HG02678 (cell line): ENCODE results near the gene GYG2.
"Not testable (repeated sequence)": the region's sequence is repeated elsewhere in the genome, so short reads cannot be mapped to it uniquely, and the experiment has no call there.

Experiments
- ATAC-seq: cut with Tn5 transposase; IDR thresholded peaks from one replicate; pipeline ENCODE4 v1.9.1; 2021; ENCODE audit warnings: mild to moderate bottlenecking, moderate library complexity; ENCODE audit not compliant: unreplicated experiment

The GYG2 gene

GRCh38 chrX:2828344-2828958 is at the start of gene GYG2:
GYG2 (plus strand) TSS chrX:2828930; CDS start chrX:2830189, 1,259 bp downstream.
- no peak for ATAC-seq

- peak; percentile 77 for ATAC-seq
Measured at GRCh38 chrX:2780472-2781225, 48.1 kb upstream of the GYG2 start.

DNA sequence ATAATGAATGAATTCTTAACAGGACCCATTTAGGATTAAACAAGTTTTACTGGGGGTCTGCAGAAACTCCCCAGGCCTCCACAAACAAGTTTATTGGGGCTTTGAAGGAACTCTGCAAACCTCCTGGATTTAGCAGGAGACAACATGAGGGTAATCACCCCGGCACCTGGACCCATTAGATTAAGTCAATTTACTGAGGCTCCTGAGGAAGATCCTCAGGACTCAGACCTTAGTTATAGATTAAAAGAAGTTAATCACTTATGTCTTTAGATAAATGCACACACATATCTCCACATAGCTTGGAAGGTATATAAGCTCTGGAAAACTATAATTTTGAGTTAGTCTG is 47.5 kb upstream of the GYG2 start:
- ATAC-seq, result no peak

DNA sequence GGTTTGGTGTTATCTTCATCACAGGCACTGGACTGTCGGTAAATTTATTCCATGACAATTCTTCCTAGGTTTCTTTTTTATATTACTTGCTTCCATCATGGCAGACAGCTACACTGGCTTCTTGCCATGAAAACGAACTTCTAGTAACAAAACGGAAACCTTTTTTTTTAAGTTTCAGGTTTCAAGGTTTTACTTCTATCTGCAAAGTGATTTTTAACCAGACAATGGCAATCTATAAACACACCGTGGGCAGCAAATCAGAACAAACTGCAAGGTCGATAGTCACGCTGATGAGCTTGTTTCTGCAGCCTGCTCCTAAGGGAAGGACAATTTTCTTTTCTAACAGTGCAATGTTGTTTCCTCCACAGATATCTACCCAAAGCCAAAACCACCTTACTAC is 47.0 kb upstream of the GYG2 start:
- no peak for ATAC-seq

GRCh38 chrX:2782171-2782570 is 46.6 kb upstream of the GYG2 start:
- ATAC-seq, result no peak

DNA sequence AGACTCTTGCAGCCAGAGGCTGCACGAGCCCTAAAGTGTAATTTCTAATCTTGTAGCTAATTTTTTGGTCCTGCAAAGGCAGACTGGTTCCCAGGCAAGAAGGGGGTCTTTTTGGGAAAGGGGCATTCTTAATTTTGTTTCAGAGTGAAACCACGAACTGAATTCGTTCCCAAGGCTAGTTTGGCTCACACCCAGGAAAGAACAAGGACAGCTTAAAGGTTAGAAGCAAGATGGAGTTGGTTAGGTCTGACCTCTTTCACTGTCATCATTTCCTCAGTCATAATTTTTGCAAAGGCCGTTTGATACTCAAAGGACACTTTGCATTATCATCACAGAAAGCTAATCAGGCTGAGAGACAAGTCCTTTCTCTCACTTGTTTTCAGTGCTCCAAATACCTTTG is 46.0 kb upstream of the GYG2 start:
- ATAC-seq, result no peak

DNA sequence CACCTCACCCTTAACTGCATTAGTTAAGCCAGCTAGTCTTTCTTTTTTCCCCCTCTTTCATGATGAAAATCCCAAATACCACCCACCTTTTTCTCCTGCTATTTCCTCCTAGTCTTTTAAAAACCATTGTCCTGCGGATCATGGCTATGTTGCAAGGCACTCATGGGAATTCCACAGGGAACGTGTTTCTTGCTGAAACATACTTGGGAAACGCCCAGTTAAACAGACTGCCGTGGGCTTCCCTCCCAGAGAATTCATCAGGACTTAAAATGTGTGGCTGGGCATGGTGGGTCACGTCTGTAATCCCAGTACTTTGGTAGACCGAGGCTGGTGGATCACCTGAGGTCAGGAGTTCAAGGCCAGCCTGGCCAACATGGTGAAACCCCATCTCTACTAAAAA is 44.7 kb upstream of the GYG2 start:
- ATAC-seq, result no peak

GRCh38 chrX:2785538-2785937 is 43.2 kb upstream of the GYG2 start:
- ATAC-seq, result no peak

- no peak for ATAC-seq
Measured at GRCh38 chrX:2788980-2789379, 39.8 kb upstream of the GYG2 start.

- ATAC-seq, result no peak
Measured at GRCh38 chrX:2789569-2789968, 39.2 kb upstream of the GYG2 start.

DNA sequence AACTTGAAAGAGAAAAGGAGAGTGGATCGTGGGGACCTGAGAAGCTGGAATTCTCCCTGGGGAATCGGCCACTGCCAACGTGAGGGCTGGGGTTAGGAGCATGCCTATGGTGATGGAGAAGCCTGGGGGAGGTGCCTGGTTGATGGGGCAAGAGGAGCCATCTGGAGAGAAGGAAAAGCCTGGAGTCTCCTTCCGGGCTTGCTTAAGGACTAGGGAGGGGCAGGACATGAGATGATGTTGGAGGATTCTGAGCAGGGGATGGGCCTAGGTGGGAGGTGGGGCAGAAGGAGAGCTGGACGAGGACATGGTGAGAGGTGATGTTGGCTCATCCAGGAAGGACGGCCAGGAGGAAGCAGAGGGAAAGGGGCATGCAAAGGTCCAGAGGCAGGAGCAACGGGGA is 35.0 kb upstream of the GYG2 start:
- no peak for ATAC-seq

- no peak for ATAC-seq
Measured at GRCh38 chrX:2794336-2794735, 34.4 kb upstream of the GYG2 start.

DNA sequence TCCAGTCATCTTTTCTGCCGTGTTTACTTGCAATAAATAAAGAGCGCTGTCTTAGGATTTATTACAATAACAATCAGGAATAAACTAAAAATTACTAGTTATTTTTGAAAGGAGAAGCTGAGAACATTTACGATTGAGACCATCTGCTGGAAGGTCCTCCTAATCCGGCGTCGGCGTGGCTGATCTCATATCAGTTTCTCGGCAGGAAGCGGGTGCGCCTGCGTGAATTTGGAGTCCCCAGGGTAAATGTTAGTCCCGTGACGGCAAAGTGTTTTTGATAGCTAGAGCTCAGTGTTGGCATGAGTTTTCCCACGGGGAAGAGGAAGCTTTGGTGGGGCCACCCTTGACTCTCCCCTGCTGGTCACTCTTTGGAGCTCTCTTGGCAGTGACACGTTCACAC is 31.9 kb upstream of the GYG2 start:
- ATAC-seq, result not testable (repeated sequence)

DNA sequence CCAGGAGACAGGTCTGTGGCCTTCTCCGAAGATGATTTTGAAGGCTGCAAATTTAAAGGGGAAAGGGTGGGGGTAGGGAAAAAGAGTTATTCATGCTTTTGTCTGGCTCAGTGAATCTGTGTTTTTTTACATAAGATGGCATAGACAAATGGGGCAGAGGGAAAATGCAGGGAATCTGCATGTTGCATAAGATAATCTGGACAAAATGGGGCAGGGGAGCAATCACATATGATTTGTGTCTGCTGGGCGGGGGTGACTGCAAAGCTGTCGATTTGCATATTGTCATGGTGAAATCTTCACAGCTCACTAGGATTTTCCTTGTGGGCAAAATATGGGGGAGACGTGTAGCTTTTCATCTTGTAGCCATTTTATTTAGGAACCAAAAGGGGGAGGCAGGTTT is 29.4 kb upstream of the GYG2 start:
- ATAC-seq, result no peak

DNA sequence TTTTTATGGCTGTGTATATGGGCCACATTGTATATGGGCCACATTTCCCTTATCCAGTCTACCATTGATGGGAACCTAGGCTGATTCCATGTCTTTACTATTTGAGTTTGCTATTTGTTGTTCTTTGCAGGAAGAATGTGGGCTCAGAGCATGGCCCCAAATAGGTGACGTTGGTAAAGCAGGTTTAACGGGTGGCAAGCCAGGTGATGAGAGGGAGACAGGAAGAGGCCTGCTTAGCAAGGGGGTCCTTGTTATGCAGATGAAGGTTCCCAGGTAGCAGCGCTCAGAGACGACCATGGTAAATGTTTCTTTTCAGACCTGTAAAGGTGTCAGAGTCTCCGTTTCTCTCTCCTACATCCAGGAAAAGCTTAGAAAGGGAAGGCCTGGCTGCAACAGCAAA is 28.8 kb upstream of the GYG2 start:
- not testable (repeated sequence) for ATAC-seq

GRCh38 chrX:2801223-2801622 is 27.5 kb upstream of the GYG2 start:
- ATAC-seq, result no peak

DNA sequence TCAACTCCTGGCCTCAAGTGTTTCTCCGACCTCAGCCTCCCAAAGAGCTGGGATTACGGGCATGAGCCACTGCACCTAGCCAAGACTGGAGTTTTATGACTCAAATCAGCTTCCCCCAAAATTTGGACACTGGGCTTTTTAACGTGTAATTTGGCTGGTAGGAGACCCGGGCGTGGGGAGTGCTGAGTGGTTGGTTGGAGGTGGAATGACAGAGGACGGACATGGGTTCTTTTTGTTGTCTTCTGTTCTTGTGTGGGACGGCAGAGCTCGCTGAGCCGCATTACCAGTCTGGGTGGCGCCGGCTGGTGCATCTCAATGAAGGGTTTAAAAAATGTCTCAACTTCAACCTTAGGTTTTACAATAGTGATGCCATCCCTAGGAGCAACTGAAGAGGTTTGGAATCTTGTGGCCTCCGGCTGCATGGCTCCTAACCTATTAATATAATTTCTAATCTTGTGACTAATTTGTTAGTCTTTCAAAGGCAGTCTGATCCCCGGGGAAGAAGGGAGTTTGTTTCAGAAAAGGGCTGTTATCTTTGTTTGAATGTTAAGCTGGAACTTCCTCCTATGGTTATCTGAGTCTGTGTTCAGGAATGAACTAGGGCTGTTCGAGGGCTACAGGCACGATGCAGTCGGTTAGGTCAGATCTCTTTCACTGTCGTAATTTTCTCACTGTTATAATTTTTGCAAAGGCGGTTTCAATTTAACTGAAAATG is 26.2 kb upstream of the GYG2 start:
- not testable (repeated sequence) for ATAC-seq

DNA sequence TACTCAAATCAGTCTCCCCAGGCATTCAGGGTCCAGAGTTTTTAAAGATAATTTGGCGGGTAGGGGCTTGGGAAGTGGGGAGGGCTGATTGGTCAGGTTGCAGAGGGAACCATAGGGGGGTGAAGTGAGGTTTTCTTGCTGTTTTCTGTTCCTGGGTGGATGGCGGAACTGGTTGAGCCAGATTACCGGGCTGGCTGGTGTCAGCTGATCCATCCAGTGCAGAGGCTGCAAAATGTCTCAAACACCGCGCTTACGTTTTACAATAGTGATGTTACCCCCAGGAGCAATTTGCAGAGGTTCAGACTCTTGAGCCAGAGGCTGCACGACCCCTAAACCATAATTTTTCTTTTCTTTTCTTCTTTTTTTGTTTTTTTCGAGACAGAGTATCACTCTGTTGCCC is 25.2 kb upstream of the GYG2 start:
- not testable (repeated sequence) for ATAC-seq

DNA sequence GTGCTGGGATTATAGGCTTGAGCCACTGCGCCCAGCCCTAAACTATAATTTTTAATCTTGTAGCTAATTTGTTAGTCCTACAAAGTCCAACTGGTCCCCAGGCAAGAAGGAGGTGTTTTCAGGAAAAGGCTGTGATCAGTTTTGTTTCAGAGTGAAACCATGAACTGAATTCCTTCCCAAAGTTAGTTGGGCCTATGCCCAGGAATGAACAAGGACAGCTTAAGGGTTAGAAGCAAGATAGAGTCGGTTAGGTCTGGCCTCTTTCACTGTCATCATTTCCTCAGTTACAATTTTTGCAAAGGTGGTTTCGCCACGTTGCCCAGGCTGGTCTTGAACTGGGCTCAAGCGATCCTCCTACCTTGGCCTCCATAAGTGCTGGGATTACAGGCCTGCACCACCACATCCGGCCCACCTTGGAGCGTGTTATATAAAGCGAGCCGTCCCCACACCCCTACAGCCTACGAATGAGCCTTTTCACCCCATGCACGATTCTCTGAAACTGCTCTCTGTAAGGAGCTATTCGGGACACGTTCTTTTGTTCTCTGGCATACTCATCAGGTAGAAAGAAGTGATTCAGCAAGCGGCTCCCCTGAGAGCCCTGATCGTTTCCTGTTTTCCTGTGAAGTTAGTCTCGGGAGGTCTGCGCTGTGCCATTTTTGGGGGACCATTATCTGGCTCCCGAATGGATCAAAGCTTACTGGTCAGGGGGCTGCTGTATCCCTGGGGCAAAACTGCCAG is 24.5 kb upstream of the GYG2 start:
- ATAC-seq, result not testable (repeated sequence)

GRCh38 chrX:2804858-2805257 is 23.9 kb upstream of the GYG2 start:
- ATAC-seq, result not testable (repeated sequence)

GRCh38 chrX:2811271-2811670 is 17.5 kb upstream of the GYG2 start:
- no peak for ATAC-seq
